ENCODE data around the gene HDAC4. TPM values are rescaled to one million over a fixed set of nuclear protein-coding genes. Genes with fewer than 3 reads are reported as not detected.

The HDAC4 gene
- total and polyA plus RNA-seq, 9 of the 15 experiments (the other 6 are each of a cell fraction or from before 2014, with no cell fraction given): 0.11 to 20.2 (median 4.0) TPM

- WGBS (ENCODE audit: insufficient coverage, low coverage, missing lambda C conversion rate): 86% methylated on average over 9 of the region's 24 CpGs
- Histone ChIP-seq H3K79me2 (ENCODE audit: control insufficient read depth, insufficient read depth, low read length) (peaks cover 21% of the 10 kb centered on the region), H2AFZ (ENCODE audit: low read depth, low read length) (no peak overlapping the region), H3K9me1 (ENCODE audit: control insufficient read depth, insufficient read depth, low read length) (no peaks in the 10 kb centered on the region), H3K4me2 (ENCODE audit: insufficient read depth, low read length) (no peak overlapping the region), H3K36me3 (ENCODE audit: control insufficient read depth, insufficient read depth, low read length) (no peaks in the 10 kb centered on the region), H3K9ac (ENCODE audit: insufficient read depth in 1 of 2, low read depth in 2 of 2, low read length in 2 of 2) (no peak overlapping the region), H3K27ac (ENCODE audit: extremely low read depth, low read depth, low read length) (no peak overlapping the region), H3K27me3 (ENCODE audit: control insufficient read depth in 2 of 2, insufficient read depth in 2 of 2, low read length in 2 of 2) (no peaks in the 10 kb centered on the region), H3K4me3 (no peak overlapping the region), H4K20me1 (replicated peaks; ENCODE audit: control insufficient read depth, insufficient read depth, low read length) (no peaks in the 10 kb centered on the region), H3K9me3 (replicated peaks; ENCODE audit: control insufficient read depth, insufficient read depth, low read depth, low read length) (no peaks in the 10 kb centered on the region), H3K4me1 (replicated peaks in 1 of 2; ENCODE audit: control insufficient read depth in 2 of 2, insufficient read depth in 2 of 2, low read length in 2 of 2) (peaks cover 0 to 9% of the 10 kb centered on the region in 2 experiments; a peak in 2 of 5 replicates)
- TF ChIP-seq E4F1 (CRISPR knock-in tag; IDR thresholded peaks at IDR 0.05; ENCODE audit: borderline replicate concordance) (no peak), ZFP36 (IDR thresholded peaks at IDR 0.05; ENCODE audit: low read depth, low read length, partially characterized antibody) (no peak), NFATC3 (IDR thresholded peaks at IDR 0.05) (no peak), DEAF1 (CRISPR knock-in tag; IDR thresholded peaks at IDR 0.05) (no peak)
- BruUV-seq (replicated peaks): no TSS peak
- no peak for DNase-seq (ENCODE audit: extremely low read depth in 1 of 4, low spot score in 3 of 4)
- in situ Hi-C loops (cut with MboI) (no loop called here), intact Hi-C loops (cut with micrococcal nuclease) (loop anchor here (10.0 kb wide), 1 partner anchor 67 kb away; no protein-coding TSS in a partner anchor)
- ChIA-PET CTCF (ENCODE audit: low intra/inter-chr PET ratio) (no interaction called here), POLR2A (interaction anchor here (0.5 to 1.5 kb wide), 4 partner anchors 9 to 136 kb away, joined by 3 to 5 read pairs (median 4); partner anchors contain the start of gene HDAC4)
- no peak for FAIRE-seq
- ATAC-seq: no peak
Measured at GRCh38 chr2:239391286-239392071, 9.3 kb downstream of the HDAC4 start.
